ENCODE measurements around the gene TUBAL3. TPM values are rescaled to one million over a fixed set of nuclear protein-coding genes. Genes with fewer than 3 reads are reported as not detected.

The TUBAL3 gene
- total RNA-seq, 1 donor from 2014 or later: not detected

GRCh38 chr10:5402798-5403197 is 1.8 kb downstream of the TUBAL3 start:
- TF ChIP-seq POLR2AphosphoS5 (IDR thresholded peaks at IDR 0.05; ENCODE audit: insufficient read depth in 1 of 2, low read depth in 1 of 2) (no peak), POLR2A (IDR thresholded peaks at IDR 0.05) (no peak), CTCF (IDR thresholded peaks at IDR 0.05) (no peak)
- H3K4me3 ChIP-seq: no peak overlapping the region
- H3K27ac ChIP-seq: no peak overlapping the region
- H3K9me3 ChIP-seq: no peaks in the 10 kb centered on the region
- no peak for DNase-seq (ENCODE audit: extremely low spot score in 2 of 2)
- H3K36me3 ChIP-seq: no peaks in the 10 kb centered on the region
- intact Hi-C loops (cut with DNase I): no loop called here
- H3K4me1 ChIP-seq: no peaks in the 10 kb centered on the region
- no peaks in the 10 kb centered on the region for H3K27me3 ChIP-seq

GRCh38 chr10:5400468-5401240 is 4.0 kb downstream of the TUBAL3 start:
- Histone ChIP-seq H3K9me3 (no peaks in the 10 kb centered on the region), H3K4me1 (no peaks in the 10 kb centered on the region), H3K27ac (no peak overlapping the region), H3K27me3 (no peaks in the 10 kb centered on the region), H3K36me3 (no peaks in the 10 kb centered on the region), H3K4me3 (no peak overlapping the region)
- DNase-seq (ENCODE audit: extremely low spot score in 2 of 2): no peak
- intact Hi-C loops (cut with DNase I): no loop called here
- TF ChIP-seq CTCF (IDR thresholded peaks at IDR 0.05): no peak
- TF ChIP-seq POLR2AphosphoS5 (IDR thresholded peaks at IDR 0.05; ENCODE audit: insufficient read depth in 1 of 2, low read depth in 1 of 2): no peak
- TF ChIP-seq POLR2A (IDR thresholded peaks at IDR 0.05): no peak

- Histone ChIP-seq H3K4me3 (no peak overlapping the region), H3K27ac (no peak overlapping the region), H3K27me3 (no peaks in the 10 kb centered on the region), H3K9me3 (no peaks in the 10 kb centered on the region), H3K4me1 (no peaks in the 10 kb centered on the region), H3K36me3 (no peaks in the 10 kb centered on the region)
- intact Hi-C loops (cut with DNase I): no loop called here
- DNase-seq (ENCODE audit: extremely low spot score in 2 of 2): no peak
- TF ChIP-seq CTCF (IDR thresholded peaks at IDR 0.05) (no peak), POLR2AphosphoS5 (IDR thresholded peaks at IDR 0.05; ENCODE audit: insufficient read depth in 1 of 2, low read depth in 1 of 2) (no peak), POLR2A (IDR thresholded peaks at IDR 0.05) (no peak)
Measured at GRCh38 chr10:5399332-5399731, 5.3 kb downstream of the TUBAL3 start.

GRCh38 chr10:5396556-5397300 is 7.9 kb downstream of the TUBAL3 start:
- no peak overlapping the region for H3K4me3 ChIP-seq
- intact Hi-C loops (cut with DNase I): no loop called here
- TF ChIP-seq POLR2A (IDR thresholded peaks at IDR 0.05) (no peak), POLR2AphosphoS5 (IDR thresholded peaks at IDR 0.05; ENCODE audit: insufficient read depth in 1 of 2, low read depth in 1 of 2) (no peak), CTCF (IDR thresholded peaks at IDR 0.05) (no peak)
- no peak overlapping the region for H3K27ac ChIP-seq
- DNase-seq (ENCODE audit: extremely low spot score in 2 of 2): no peak
- no peaks in the 10 kb centered on the region for H3K27me3 ChIP-seq
- no peaks in the 10 kb centered on the region for H3K36me3 ChIP-seq
- H3K4me1 ChIP-seq: no peaks in the 10 kb centered on the region
- H3K9me3 ChIP-seq: no peaks in the 10 kb centered on the region

GRCh38 chr10:5395168-5395567 is 9.5 kb downstream of the TUBAL3 start:
- intact Hi-C loops (cut with DNase I): no loop called here
- peaks cover 7% of the 10 kb centered on the region for H3K9me3 ChIP-seq
- TF ChIP-seq CTCF (IDR thresholded peaks at IDR 0.05): no peak
- no peak for TF ChIP-seq POLR2A (IDR thresholded peaks at IDR 0.05)
- TF ChIP-seq POLR2AphosphoS5 (IDR thresholded peaks at IDR 0.05; ENCODE audit: insufficient read depth in 1 of 2, low read depth in 1 of 2): no peak
- H3K36me3 ChIP-seq: no peaks in the 10 kb centered on the region
- no peak for DNase-seq (ENCODE audit: extremely low spot score in 2 of 2)
- H3K27ac ChIP-seq: no peak overlapping the region
- no peaks in the 10 kb centered on the region for H3K4me1 ChIP-seq
- H3K27me3 ChIP-seq: no peaks in the 10 kb centered on the region
- no peak overlapping the region for H3K4me3 ChIP-seq

Measured in vagina (tissue), 2 donors.